Raji (cell line): ENCODE measurements around the gene NR2E3.

ENCODE experiments used
- POLR2A ChIP-seq: IDR thresholded peaks from 2 replicates; pipeline ENCODE4 v1.6.1; 2011; ENCODE audit warnings: low read depth, low read length, control low read depth; ENCODE audit not compliant: insufficient read depth

NR2E3 gene

GRCh38 chr15:71807125-71807629 is 3.2 kb upstream of the NR2E3 start:
- no peak for TF ChIP-seq POLR2A

- no peak for TF ChIP-seq POLR2A
Measured at GRCh38 chr15:71807691-71808091, 2.7 kb upstream of the NR2E3 start.

GRCh38 chr15:71808311-71809020 is 1.9 kb upstream of the NR2E3 start:
- TF ChIP-seq POLR2A, result no peak

GRCh38 chr15:71809346-71809745 is 1.0 kb upstream of the NR2E3 start:
- TF ChIP-seq POLR2A, result no peak

GRCh38 chr15:71811036-71811736 is 832 bp downstream of the NR2E3 start:
- no peak for TF ChIP-seq POLR2A

GRCh38 chr15:71811752-71812735 is 1.7 kb downstream of the NR2E3 start:
- no peak for TF ChIP-seq POLR2A

GRCh38 chr15:71812966-71813722 is 2.8 kb downstream of the NR2E3 start:
- TF ChIP-seq POLR2A, result no peak

GRCh38 chr15:71813723-71814470 is 3.5 kb downstream of the NR2E3 start:
- TF ChIP-seq POLR2A, result no peak

GRCh38 chr15:71815301-71815700 is 4.9 kb downstream of the NR2E3 start:
- TF ChIP-seq POLR2A, result no peak

- no peak for TF ChIP-seq POLR2A
Measured at GRCh38 chr15:71817351-71817750, 7.0 kb downstream of the NR2E3 start.

GRCh38 chr15:71820127-71820526 is 9.8 kb downstream of the NR2E3 start:
- TF ChIP-seq POLR2A, result no peak

- no peak for TF ChIP-seq POLR2A
Measured at GRCh38 chr15:71821547-71822129, 11.3 kb downstream of the NR2E3 start.

GRCh38 chr15:71822890-71823630 is 12.7 kb downstream of the NR2E3 start:
- no peak for TF ChIP-seq POLR2A
